Measurements from ENCODE around the gene CBX8. TPM values are rescaled to one million over a fixed set of nuclear protein-coding genes. Genes with fewer than 3 reads are reported as not detected.

CBX8 gene
- polyA plus RNA-seq, 5 donors = 7.3 to 12.4 (median 9.2) TPM

GRCh38 chr17:79836510-79836971, 39.7 kb upstream of the CBX8 start:
- DNase-seq = no peak

DNA sequence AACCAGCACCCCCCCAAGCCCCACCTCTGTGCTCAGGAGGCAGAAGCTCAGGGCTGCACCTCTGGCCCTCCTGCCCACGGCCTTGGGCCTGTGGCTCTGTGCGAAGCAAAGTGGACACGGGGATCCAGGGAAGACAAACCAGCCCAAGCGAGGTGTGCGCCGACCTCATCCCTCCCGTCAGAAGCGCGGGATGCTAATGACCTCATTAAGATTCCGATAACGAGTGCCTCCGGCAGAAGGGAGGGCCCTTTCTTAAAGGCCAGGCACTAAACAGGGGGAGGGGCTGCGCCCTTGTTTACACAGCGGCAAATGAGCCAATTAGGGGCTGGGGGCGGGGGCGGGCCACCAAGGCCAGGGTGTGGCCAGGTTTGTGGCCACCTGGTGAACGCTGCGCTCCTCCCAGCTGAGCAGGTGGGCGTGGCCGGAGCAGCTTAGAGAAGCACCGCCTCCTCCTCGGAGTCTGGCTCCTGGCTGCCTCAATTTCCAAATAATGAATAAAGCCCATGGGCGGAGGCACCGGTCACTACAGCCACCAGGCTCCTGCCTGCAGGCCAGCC, 39.2 kb upstream of the CBX8 start:
- DNase-seq = no peak

GRCh38 chr17:79835470-79835899, 38.6 kb upstream of the CBX8 start:
- no peak for DNase-seq

GRCh38 chr17:79834565-79835469, 37.9 kb upstream of the CBX8 start:
- DNase-seq = no peak

DNA sequence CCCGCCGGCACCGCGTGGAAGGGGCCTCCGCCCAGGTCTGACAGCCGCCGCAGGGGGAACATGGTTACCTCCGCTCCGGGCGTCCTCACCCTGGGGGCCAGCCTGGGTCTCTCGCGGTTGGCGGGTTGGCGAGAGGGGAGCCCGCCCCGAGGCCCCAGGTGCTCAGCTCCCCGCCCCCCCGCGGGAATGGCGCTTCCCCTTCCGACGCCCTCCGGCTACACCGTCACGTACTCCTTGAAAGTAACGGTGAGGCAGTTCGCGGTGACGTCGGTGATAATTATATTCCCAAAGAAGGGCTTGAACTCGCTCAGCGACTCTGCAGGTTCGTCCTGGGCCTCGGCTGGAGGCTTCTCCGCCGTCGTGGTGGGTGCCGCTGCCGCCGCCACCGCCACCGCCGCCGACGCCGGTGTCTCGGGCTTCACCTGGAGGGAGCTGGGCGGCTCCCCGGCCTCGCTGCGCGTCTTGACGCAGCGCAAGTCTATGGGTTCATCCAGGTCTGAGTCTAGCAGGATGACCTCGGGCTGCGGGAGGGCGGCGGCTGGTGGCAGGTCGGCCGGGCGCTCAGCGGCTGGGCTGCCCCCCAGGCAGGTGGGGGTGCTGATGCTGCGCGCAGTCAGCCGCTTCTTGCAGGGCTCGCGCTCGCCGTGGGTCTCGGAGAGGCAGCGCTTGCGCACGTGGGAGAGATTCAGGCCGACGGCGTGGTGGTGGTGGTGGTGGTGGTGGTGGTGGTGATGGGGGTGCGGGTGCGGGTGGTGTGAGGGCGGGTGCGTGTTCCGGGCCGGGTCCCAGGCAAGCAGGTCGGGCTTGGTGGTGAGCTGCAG, 37.1 kb upstream of the CBX8 start:
- no peak for DNase-seq

GRCh38 chr17:79833110-79833450, 36.2 kb upstream of the CBX8 start:
- DNase-seq = no peak

DNA sequence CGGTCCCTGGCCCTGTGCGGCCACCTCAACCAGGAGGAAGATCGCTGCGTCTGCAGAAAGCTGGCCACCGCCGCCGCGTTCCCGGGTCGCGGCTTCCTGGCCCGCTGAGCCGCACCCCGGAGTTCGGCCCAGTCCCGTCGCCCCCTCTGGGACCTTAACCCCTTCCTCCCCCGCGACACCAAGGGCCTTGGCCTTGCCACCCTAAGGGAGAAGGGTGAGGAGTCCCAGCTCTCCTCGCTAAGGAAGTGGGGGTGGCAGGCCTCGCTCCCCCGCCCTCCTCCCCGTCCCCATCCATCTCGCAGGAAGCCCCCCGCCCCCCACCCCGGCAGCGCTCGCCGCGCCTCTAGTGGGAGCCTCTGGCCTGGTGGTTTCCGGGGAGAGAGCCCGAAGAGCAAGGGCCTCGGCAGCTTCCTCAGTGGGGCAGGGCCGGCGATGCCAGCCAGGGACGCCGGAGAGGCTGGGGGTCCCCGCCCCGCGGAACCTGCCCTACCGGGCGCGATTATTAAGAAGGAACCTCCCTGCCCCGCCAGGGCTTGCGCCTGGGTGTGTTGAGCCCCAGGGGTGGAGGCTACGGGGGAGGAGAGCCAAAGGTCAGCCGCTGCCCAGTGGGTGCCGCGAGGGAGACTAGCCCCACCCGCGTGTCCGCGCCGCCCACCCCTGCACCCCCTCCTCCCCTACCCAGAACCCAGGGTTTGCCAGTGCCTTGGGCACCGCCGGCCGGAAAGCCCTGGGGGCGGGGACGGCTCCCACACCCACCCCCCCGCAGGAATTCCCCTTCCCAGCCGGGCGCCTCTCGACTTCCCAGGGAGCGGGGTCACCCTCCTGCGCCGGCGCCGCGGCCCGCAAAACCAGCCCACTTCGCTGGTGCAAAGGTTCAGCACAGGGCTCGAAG, 35.6 kb upstream of the CBX8 start:
- no peak for DNase-seq

- no peak for DNase-seq
Measured at GRCh38 chr17:79831265-79832217, 34.7 kb upstream of the CBX8 start.

DNA sequence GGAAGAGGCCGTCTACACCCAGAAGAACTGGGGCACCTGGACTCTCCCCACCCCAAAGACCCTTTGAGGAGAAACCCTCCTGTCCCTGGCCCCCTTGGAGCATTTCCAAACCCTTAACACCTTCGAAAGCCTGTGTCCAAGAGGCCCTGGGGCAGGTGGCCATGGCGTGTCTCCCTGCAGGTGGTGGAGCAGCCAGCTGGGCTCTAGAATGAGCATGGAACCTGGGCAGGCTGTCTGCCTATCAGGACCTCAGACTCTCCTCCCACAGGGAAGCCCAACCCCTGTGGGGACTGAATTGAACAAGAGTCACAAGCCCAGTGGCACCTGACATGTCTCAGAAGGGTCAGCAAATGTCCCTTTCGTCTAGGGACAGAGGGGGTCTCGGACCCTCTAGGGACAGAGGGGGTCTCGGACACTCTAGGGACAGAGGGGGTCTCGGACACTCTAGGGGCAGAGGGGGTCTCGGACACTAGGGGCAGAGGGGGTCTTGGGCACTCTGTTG, 33.9 kb upstream of the CBX8 start:
- no peak for DNase-seq

DNA sequence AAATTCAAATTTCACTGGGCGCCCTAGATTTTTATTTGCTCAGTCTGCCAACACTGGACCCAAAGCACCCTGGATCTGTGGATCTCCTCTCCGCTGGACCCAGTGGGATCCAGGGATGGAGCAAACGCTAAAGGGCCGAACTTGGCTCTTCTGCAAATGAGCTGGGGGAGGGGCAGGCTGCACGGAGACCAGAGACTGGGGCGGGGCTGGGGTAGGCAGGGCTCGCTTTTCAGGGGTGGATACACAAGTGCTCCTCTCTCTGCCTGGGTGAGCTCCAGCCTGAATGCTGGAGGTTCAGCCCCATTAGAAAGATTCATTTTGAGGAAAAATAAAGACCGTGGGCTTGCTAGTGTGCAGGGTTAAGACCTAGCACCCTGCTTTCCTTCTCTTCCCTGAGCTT, 33.4 kb upstream of the CBX8 start:
- no peak for DNase-seq

DNA sequence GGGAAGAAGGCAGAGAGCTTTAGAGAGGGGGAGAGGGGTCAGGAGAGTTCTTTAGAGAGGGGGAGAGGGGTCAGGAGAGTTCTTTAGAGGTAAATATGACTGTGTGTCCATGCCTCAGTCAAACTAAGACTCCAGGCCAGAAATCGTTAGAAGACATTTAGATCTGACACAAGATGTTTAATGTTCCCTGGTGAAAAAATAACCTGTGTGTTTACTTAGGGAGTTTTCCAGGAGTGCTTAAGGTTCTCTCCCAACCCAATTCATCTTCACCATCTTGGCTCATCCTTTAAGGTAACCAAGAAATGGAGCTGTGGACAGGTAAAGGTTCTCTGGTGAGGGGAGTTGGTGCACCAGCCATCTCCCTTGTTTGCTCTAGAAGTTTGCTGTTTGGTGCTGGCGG, 32.6 kb upstream of the CBX8 start:
- no peak for DNase-seq

DNA sequence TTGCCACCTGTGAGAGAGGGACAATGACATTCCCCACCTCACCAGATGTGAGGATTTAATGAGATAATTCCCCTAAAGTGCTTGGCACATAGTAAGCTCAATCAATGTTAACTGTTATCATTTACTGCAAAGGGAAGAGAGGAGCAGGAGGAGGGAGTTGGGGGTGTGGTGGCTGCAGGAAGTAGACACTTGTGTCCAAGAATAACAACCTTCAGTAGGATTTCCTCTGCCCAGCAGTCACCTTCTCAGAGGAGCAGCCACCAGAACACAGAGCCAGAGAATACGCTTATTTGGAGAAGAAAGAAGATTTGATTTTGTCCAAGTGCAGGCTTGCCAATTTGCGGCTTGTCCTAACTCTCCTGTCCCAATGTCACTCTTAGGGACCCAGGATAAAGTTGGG, 32.1 kb upstream of the CBX8 start:
- no peak for DNase-seq

DNA sequence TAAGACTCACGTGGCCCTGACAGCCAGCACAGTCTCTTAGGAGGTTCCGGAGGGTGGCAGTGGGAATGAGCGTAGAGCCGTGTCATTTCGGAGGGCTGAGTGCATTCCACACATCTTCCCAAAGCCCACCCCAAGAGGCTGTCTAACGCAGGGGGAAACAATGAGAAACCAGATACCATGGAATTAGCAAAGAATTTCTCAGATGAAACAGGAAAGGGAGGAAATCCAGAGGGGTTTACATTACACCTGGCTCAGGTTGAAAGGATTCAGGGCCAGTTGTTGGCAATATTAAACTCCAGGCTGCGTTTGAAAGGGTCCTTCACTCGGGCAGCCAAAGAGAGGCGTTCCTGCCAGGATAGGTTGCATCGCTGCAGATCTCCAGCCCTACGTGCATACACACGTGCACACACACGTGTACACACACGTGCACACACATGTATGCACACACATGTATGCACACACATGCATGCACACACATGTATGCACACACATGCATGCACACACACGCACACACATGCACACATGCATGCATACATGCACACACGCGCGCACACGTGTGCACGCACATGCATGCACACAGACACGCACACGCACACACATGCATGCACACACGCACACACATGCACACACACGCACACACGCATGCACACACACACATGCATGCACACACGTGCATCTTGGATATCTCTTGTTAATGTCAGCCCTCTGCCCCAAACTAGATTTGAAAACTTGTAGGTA, 30.1 kb upstream of the CBX8 start:
- no peak for DNase-seq

- no peak for DNase-seq
Measured at GRCh38 chr17:79826204-79826680, 29.4 kb upstream of the CBX8 start.

GRCh38 chr17:79825580-79825921, 28.7 kb upstream of the CBX8 start:
- DNase-seq = no peak

- DNase-seq = no peak
Measured at GRCh38 chr17:79824893-79825579, 28.2 kb upstream of the CBX8 start.

DNA sequence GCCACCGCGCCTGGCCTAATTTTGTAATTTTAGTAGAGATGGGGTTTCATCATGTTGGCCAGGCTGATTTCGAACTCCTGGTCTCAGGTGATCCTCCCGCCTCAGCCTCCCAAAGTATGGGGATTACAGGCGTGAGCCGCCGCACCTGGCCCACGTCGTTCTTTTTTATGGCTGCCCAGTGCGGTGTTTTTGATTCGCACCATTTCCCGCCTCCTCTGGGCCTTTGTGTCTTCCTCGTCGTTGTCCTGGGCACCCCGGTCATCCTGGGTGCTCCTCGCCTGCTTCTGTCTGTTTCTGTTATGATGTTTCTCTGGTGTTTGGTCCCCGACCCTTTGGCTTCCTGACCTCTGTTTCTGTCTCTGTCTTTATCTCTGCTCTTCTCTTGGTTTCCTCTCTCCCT, 27.4 kb upstream of the CBX8 start:
- DNase-seq = no peak

DNA sequence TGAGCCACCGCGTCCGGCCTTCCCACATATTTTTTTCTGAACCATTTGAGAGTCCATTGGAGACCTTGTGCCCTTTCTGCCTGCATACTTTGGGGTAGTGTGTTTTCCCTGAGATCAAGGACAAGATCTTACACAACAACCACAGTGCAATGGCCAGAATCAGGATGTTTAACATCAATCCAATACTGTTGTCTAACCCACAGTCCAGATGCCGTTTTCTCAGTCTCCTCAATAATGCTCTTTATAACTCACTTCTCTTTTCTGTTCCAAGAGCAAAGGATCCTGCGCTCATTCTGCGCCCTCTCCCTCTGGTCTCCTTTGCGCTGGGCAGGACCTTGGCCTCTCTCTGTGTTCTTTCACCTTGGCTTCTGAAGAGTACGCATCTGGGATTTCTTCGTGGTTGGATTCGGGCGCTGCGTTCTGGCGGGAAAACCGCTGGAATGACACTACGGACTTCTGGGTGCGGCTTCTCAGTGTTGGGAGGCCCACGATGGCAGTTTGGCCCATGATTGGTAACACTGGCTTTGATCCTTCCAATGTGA, 25.8 kb upstream of the CBX8 start:
- DNase-seq = no peak
